Stimulated activated CD4-positive, alpha-beta T cell treated with anti-CD3 and anti-CD28 coated beads, TNF-alpha, amount 100 ng/mL, for 24 hours (primary cell): ENCODE measurements around the gene LDHAL6A.
"Not testable (repeated sequence)": the region's sequence is repeated elsewhere in the genome, so short reads cannot be mapped to it uniquely, and the experiment has no call there.

Source experiments
- DNase-seq, 3 experiments: peaks; one replicate each; pipeline ENCODE4 v3.0.0-alpha.2; 2020; ENCODE audit warnings: low read depth in 3 of 3

LDHAL6A gene

GRCh38 chr11:18455686-18456372 lies at the start of gene LDHAL6A:
TSS of gene LDHAL6A (plus strand) at chr11:18455856. CDS start at chr11:18456681, 825 bp downstream.
- no peak for DNase-seq

GRCh38 chr11:18407400-18407799 lies 48.3 kb upstream of the LDHAL6A start:
- not testable (repeated sequence) for DNase-seq

GRCh38 chr11:18408558-18409291 lies 46.9 kb upstream of the LDHAL6A start:
- DNase-seq = no peak

DNA sequence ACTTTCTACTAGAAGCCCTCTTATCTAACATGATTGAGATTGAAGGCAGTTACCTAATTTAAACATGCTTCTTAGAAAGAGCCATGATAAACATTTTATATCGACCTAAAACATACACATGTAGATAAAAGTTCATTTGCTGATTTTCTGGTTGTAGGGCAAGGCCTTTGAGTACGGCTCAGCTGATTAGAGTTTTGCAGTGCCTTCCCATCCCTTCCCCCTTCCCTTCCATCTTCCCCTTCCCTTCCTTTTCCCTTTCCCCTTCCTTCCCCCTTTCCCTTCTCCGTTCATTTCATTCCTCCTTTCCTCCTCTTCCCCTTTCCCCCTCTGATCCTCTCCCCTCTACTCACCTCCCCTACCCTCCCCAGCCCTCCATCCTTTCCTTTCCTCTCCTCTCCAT lies 39.2 kb upstream of the LDHAL6A start:
- DNase-seq = no peak

GRCh38 chr11:18419040-18419439 lies 36.6 kb upstream of the LDHAL6A start:
- no peak for DNase-seq

DNA sequence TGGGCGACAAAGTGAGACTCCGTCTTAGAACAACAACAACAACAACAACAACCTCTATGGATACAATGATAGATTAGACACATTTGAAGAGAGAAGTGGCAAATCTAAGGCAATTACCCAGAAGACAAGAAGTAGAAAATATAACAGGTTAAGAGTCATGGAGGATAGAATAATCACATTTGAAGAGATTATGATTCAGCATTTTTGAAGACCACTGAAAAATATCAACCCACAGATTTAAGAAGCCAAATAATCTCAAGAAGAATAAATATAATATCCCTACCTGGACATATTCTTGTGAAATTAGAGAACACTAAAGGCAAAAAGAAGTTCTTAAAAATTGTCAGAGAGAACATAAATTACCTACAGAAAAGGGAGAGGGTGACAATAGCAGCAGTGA lies 35.6 kb upstream of the LDHAL6A start:
- no peak for DNase-seq

DNA sequence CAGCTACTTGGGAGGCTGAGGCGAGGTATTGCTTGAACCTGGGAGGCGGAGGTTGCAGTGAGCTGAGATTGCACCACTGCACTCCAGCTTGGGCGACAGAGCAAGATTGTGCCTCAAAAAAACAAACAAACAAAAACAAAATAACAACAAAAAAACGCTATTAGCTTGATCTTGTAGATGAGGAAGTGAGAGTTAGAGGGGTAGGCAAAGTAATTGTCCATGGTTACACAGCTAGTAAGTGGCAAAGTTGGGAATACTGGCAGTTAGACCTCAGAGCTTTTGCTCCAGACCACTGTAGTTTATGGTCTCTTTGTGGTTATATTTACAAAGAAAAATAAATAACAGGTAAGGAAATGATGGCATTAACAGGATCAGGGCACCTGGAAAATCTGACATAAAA lies 28.4 kb upstream of the LDHAL6A start:
- no peak for DNase-seq

GRCh38 chr11:18429332-18429731 lies 26.3 kb upstream of the LDHAL6A start:
- no peak for DNase-seq

- DNase-seq = no peak
These were observed 17.0 kb upstream of the LDHAL6A start for GRCh38 chr11:18438691-18439090.

GRCh38 chr11:18449251-18449650 lies 6.4 kb upstream of the LDHAL6A start:
- no peak for DNase-seq

- DNase-seq = no peak
These were observed 2.7 kb upstream of the LDHAL6A start for GRCh38 chr11:18452927-18453326.

DNA sequence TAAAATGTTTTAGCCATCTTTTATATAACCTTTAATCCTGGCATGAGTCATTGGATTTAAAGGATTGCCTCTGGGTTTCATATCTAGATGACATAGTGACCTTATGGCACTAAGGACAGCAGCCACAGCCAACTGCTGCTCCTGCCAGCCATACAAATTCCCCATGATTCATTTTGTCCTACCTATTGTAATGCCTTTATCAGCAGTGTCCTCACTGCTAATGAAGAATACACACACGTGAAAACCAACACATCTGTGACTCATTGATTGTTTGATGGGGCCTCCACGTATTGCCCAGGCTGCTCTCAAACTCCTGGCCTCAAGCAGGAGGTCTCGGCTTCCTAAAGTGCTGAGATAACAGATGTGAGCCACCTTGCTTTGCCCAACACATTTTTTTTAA lies 1.8 kb downstream of the LDHAL6A start:
- no peak for DNase-seq

- no peak for DNase-seq
These were observed 4.0 kb downstream of the LDHAL6A start for GRCh38 chr11:18459634-18460033.

GRCh38 chr11:18461909-18462308 lies 6.3 kb downstream of the LDHAL6A start:
- no peak for DNase-seq

GRCh38 chr11:18463439-18463838 lies 7.8 kb downstream of the LDHAL6A start:
- no peak for DNase-seq

GRCh38 chr11:18466402-18466801 lies 10.7 kb downstream of the LDHAL6A start:
- DNase-seq = no peak

- no peak for DNase-seq
These were observed 12.4 kb downstream of the LDHAL6A start for GRCh38 chr11:18468059-18468458.

DNA sequence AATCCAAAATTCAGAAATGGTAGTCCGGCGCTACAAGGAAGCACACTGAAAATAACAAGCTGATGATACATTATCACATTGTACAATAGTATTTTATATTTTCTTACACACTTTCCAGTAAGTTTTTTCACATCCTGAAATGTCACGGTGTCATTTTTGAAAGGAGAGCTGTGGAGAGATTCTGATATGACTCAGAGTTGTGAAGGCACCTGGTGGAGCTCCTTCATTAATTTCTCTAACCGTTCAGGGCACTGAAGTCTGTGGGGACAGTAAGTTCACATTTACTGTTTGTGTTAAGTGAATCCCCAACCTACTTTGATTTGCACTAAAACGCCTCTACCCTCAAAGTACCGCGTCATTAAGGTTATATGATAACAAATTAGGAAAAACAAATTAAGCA lies 13.3 kb downstream of the LDHAL6A start:
- no peak for DNase-seq

DNA sequence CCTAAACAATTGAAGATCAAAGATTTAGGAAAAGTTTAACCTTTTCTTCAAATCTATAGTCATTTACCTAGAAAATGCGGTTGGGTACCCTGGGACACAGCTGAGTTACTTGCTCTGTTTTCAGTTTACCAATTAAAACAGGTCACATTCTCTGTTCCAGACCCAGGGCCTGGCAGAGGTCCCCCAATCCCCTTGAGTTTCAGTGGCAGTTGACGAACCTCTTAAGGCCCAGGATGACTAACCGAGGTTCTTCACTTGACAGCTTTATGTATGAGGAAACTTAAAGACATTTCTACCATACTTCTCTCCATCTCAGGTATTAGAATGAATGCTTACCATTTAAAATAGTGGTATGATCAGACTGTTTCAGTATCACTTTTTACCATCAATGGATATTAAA lies 16.3 kb downstream of the LDHAL6A start:
- DNase-seq = no peak

GRCh38 chr11:18472587-18472986 lies 16.9 kb downstream of the LDHAL6A start:
- no peak for DNase-seq

DNA sequence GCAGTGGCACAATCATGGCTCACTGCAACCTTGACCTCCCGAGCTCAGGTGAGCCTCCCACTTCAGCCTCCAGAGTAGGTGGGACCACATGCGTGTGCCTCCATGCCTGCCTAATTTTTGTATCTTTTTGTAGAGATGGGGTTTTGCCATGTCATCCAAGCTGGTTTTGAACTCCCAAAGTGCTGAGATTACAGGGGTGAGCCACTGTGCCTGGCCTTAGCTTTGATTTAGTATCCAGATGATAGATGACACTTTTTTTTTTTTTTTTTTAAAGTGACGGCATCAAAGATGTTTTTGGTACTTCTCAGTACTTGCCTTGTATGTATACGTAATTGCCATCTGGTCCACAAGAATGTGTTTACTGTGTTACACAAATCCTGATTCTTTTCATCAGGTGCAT lies 23.4 kb downstream of the LDHAL6A start:
- no peak for DNase-seq

DNA sequence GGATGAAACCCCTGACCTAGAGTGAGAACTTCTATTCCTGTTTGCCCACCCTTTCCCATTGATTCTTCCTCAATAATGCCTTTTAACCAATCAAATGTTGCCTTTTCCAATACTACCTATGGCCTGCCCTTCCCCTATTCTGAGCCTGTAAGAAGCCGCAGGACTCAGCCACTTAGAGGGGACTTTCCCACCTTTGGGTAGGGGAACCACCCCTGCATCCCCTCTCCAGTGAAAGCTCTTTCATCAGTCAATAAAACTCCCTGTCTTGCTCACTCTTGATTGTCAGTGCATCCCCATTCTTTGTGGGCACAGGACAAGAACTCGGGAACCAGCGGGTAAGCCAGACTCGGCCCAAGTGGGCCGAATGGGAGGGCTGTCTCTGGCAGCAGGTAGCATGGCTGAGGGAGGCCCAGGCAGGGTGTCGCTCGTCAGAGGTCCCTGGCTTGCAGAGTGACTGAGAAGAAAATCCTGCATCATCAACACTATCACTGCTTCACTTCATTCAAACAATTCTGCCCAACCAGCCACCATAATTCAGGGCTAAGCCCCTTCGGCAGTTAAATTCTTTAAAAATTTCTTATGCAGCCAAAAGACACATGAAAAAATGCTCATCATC lies 30.4 kb downstream of the LDHAL6A start:
- no peak for DNase-seq

DNA sequence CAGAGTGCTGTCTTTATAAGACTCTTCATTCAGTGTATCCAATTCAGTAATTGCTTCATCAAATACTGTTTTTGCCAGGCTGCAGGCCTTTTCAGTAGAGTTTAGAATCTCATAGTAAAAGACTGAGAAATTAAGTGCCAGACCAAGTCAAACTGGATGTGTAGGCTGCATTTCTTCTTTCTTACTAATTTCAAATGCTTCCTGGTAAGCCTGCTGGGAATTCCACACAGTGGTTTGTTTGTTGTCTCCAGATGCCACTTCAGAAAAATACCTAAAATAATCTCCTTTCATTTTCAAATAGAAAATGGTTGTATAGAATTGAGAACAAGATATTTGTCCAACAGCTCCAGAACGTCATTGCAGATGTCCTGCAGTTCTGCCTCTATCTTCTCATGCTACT lies 34.7 kb downstream of the LDHAL6A start:
- no peak for DNase-seq
